GM19397 (cell line): Measurements from ENCODE around the gene EPB41L3.
"Not testable (repeated sequence)": the region's sequence is repeated elsewhere in the genome, so short reads cannot be mapped to it uniquely, and the experiment has no call there.

ENCODE experiments used
- ATAC-seq: cut with Tn5 transposase; IDR thresholded peaks from one replicate; pipeline ENCODE4 v1.9.1; 2021; ENCODE audit warnings: mild to moderate bottlenecking, moderate library complexity; ENCODE audit not compliant: unreplicated experiment

Gene EPB41L3

GRCh38 chr18:5500158-5500939 is 43.4 kb downstream of the EPB41L3 start:
- no peak for ATAC-seq

- no peak for ATAC-seq
Observed at GRCh38 chr18:5498452-5498851, 45.3 kb downstream of the EPB41L3 start.

GRCh38 chr18:5496305-5496704 is 47.5 kb downstream of the EPB41L3 start:
- ATAC-seq = no peak

DNA sequence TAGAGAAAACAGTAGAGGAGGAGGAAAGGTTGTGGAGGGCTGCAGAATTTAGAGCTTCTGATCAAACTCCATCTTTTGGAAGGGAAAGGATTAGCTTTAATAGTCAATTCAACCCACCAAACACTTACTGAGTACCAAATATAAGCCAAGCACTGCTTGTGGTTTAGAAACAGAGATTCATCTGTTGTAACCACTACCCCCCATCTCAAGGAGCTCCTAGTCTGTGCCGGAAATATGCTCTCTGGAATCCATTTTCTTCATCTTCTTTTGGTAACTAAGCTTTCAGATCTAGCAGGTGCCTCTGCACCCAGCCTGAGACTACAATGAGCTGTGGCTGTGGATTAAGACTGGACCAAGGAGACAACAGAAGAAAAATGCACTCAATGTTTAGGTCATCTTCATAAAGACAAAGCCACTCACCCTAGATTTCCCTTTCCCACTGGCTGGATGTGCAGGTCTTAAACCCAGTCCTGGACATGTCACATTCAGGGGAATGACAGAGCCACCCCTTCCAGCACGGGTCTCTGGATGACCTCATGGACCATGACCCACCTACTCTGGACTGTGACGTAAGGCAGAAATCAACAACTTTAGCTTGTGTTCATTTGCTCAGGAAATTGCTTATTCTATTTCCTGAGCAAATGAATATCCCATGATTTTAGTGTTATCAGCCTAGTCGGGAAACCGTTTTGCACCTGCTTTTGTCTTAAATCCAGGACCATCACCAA is 52.9 kb downstream of the EPB41L3 start:
- ATAC-seq = no peak

DNA sequence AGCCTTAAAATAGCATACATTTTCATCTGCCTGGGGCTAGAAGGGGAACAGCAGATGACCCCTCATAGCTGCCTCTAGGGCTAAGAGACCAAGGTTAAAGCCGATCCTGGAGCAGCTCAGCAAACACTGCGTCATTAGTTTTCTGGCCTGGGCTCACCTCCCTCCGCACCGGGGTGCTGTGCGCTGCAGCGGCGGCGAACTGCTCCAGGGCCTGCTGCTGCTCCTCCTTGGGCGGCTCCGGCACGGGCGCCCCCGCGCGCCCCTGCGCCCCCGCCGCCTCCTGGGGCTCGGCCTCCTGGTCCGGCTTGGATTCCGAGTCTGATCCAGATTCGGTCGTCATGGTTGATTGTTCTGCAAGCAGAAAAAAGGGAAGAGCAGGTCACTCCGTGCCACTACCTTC is 55.0 kb downstream of the EPB41L3 start:
- no peak for ATAC-seq

DNA sequence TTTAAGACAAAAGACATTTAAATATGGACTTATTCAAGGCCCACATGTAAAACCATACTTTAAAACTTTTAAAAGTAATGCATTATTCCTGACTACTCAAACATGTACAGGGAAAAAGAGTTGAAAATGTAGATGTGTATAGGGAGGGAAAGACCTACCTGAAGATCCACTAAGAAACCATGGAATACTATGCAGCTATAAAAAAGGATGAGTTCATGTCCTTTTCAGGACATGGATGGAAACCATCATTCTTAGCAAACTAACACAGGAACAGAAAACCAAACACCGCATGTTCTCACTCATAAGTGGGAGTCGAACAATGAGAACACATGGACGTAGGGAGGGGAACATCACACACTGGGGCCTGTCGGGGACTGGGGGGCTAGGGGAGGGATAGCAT is 55.8 kb downstream of the EPB41L3 start:
- not testable (repeated sequence) for ATAC-seq

- no peak for ATAC-seq
Observed at GRCh38 chr18:5484526-5484925, 59.3 kb downstream of the EPB41L3 start.

- no peak for ATAC-seq
Observed at GRCh38 chr18:5481621-5482020, 62.2 kb downstream of the EPB41L3 start.

DNA sequence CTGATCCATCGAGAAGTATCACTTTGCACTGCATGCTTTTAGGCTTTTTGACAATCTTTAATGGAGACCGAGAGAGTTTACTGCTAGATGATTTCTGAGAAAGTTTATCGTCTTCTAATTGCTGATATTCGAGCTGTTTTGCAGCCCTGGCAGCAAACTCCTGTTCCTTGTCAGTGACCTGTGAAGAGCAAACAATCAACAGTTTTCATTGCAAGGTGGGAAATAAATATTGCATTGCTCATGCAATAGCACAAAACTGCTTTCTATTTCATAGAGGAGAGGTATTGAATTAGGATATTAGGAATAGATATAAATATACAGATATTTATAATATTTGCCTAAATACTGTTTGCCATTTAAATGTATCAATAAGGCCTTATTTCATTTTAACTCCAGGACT is 65.5 kb downstream of the EPB41L3 start:
- ATAC-seq = no peak

DNA sequence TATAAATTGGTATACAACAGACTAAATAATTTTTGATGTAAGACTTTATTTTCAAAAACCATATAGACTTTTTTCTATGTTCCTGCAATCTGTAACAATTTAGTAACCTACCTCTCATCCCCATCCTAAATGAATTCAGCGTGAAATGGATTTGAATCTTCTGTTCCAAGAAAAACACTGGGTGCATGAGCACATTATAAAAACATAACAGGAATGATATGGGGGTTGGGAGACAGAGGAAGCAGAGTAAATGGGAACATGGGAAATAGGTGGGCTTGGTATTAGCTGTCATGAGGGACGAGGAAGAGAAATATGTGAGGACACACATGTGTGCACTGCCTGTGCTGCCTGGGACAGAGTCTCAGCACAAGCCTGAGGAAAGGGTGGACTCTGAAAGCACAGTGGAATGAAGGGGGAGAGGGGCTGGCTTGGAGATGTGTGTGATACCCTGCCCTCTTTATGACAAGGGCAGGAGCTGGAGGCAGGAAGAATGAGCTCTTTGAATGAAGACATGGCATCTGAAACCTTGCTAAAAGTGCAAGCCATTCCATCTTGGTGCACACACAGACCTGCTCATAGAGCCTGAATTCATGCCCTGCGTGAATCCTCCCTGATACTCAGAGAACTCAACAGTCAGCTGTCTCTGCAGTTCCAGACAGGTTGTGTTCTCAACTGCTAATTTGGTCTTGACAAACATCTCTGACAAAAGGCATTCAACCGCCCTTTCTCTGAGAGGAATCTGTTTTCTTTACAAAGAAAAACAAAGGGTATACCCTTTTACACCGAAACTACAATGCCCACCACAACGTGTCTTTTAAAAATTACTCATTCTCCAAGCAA is 66.6 kb downstream of the EPB41L3 start:
- no peak for ATAC-seq

GRCh38 chr18:5475267-5475666 is 68.5 kb downstream of the EPB41L3 start:
- ATAC-seq = no peak

DNA sequence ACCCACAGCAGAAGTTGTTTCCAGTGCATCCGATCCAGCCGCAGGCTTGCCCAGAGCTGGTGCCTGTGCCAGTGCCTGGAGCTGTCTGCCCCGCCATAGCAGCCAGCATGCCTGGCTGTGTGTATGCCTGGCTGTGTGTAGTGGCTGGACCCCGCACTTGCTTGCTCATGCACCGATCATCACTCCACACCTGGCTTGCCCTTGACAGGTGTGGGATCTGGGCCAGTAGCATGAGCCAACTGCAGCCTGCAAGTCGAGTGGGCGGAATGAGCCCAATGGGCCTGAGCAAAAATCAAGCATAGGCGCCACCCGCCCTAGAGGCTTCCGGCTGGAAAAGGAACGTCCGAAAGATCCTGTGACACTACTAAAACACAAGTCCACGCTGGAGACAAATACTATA is 74.5 kb downstream of the EPB41L3 start:
- ATAC-seq = no peak

- no peak for ATAC-seq
Observed at GRCh38 chr18:5468394-5468793, 75.4 kb downstream of the EPB41L3 start.

GRCh38 chr18:5467671-5468070 is 76.1 kb downstream of the EPB41L3 start:
- ATAC-seq = no peak

DNA sequence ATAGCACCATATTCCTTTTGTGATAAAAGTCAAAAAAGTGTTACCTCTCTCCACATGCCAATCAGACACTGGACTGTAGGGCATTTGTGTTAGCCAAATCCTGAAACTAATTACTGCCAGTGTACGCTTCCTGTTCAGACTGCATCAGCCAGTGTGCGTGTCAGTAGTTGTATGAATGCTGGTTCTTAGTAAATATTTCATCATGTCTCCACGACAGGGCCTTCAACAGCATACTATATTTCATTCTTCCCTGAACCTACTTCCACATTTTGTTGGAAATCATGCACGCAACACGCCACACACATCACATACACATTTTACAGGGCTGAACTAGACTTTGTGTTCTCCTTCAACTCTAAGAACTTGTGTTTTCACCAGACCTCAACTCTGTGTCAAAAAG is 77.5 kb downstream of the EPB41L3 start:
- ATAC-seq = no peak

DNA sequence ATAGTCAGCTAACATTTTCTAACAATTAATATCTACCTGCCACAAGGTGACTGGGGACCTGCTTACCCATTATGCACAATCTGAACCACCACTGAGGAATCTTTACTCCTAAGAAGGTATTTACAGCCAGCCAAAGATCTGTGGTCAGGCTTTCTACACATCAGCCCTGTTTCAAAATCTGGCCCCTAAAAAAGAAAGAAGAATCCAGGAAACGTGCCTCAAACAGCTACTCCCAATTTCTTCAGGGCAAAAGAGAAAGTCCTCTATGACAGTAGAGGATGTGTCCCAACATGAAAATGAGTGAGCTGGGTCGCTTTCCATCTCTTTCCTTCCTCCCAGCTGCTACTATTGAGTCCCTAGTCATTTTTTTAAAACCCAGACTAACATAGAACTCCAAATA is 79.5 kb downstream of the EPB41L3 start:
- no peak for ATAC-seq

GRCh38 chr18:5463831-5464230 is 80.0 kb downstream of the EPB41L3 start:
- no peak for ATAC-seq

DNA sequence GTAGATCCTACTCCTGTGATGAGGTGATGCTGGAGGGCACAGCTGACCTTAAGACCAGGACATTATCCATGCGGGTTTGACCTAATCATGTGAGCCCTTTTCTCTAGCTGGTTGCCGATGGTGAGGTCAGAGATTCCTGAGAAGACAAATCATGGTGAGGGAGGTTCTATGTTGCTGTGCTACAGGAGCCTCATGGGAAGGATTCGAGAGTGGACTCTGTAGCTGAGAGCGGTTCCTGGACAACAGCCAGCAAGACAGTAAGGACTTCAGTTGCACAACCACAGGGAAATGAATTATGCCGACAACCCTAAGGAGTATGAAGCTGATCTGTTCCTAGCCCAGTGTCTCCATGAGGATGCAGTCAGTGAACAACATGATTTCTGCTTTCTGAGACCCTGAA is 80.4 kb downstream of the EPB41L3 start:
- ATAC-seq = no peak

DNA sequence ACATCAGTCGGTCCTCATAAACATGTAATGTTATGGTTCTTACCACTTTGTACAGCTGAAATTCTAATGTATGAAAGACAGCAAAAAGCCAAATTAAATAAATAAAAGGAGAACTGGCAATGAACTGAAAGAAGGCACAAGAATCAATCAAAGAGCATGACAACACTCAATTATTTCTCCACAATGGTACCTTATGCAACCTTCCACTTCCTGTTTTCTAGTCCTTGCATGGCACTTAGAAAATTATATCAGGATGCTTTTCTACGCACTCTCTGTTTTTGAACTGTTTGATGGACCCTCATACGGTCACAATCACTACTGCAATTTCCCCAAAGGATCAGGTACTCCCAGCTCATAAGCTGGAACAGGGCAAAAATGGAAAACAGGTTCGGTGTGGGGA is 81.6 kb downstream of the EPB41L3 start:
- no peak for ATAC-seq

DNA sequence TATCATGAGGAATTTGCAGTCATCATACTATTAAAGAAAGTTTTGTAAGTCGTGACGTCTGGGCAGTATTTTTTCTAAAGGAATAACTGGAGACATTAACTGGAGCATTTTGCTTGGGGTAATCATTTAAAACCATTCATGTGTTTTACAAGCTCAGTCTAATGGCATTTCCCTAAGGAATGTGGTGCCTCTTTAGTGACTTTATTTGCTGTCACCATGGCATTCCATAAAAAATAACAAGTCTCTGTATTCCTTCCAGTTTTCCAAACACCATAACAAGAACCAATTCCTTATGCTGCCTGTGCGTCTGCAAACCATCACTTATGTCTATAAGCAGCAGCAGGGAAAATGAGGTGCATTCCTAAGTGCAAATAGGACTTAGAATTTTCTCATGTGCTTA is 82.8 kb downstream of the EPB41L3 start:
- ATAC-seq = no peak

GRCh38 chr18:5457462-5457957 is 86.3 kb downstream of the EPB41L3 start:
- no peak for ATAC-seq
